ENCODE data around the gene FBN1. TPM values are rescaled to one million over a fixed set of nuclear protein-coding genes. Genes with fewer than 3 reads are reported as not detected.

FBN1 gene
- total RNA-seq, 4 donors from 2014 or later, result 13.0 to 28.0 (median 20.9) TPM

DNA sequence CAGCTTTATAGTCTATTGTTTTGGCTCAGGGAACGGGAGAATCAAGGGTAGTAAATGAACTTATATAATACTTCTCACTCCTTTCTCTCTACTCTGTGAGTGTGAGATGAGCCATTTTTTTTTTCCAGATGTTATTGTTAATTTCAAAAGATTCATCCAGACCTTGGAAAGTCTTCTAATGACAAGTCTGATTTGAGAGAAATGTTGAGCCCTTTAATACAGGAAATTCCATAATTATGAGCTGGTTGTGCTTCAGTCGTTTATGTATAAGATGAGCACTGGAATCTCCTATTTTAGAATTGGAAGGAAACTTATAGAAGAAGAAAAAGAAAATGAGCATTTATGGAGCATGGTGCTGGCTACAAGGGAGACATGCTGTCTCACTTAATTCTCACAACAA is 92.0 kb downstream of the FBN1 start:
- intact Hi-C loops (cut with DNase I; ENCODE audit: low total_unique reads), result no loop called here
- no peak overlapping the region for H3K27ac ChIP-seq
- TF ChIP-seq CTCF (IDR thresholded peaks at IDR 0.05 in 4 of 5, conservative IDR thresholded peaks at IDR 0.05 in 1 of 5) (no peak), POLR2A (IDR thresholded peaks at IDR 0.05) (no peak)

DNA sequence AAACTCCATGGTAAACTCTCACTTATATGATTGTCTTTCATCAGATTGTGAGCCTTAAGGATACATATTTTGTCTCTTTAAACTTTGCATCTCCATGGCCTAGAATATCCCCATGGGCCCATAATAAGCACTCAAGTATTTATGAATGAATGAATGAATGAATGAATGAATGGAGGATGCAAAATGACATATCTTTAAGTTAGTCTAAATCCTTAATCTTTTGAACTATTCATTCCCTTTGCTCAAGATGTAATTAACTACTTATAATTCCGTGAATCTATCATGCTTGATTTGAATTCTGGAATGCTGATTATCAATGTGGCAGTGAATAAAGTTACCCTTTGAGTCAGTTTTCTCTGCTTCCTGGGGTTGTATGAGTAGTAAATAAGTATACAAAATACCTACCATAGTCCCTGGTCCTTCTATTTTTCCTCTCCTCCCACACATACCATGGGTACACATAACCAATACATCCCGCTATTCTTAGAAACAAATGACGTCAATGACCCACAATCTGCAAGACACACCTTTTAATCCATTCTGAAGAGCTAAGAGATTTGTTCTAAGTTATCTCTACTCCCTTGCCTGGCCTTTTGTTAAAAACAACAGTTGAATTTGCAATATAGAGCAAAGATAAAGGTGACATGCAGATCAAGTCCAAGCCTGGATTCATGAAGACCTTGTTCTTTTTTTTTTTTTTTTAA is 94.5 kb downstream of the FBN1 start:
- in situ Hi-C loops (cut with MboI; ENCODE audit: low sequenced_read_pairs in 4 of 4) (no loop called here), intact Hi-C loops (cut with DNase I; ENCODE audit: low total_unique reads) (no loop called here)
- no peaks in the 10 kb centered on the region for H3K36me3 ChIP-seq
- H3K4me1 ChIP-seq, result no peaks in the 10 kb centered on the region
- ATAC-seq (no peak), DNase-seq (no peak)
- H3K4me3 ChIP-seq, result no peak overlapping the region
- H3K27me3 ChIP-seq, result no peaks in the 10 kb centered on the region
- no peak overlapping the region for H3K27ac ChIP-seq
- no peaks in the 10 kb centered on the region for H3K9me3 ChIP-seq
- TF ChIP-seq POLR2A (IDR thresholded peaks at IDR 0.05), result no peak
- TF ChIP-seq CTCF (IDR thresholded peaks at IDR 0.05 in 4 of 5, conservative IDR thresholded peaks at IDR 0.05 in 1 of 5), result no peak

More for the DNA sequence above, 92.0 kb downstream of the FBN1 start:
- ATAC-seq (no peak), DNase-seq (no peak)
- in situ Hi-C loops (cut with MboI; ENCODE audit: low sequenced_read_pairs in 4 of 4), result no loop called here
- Histone ChIP-seq H3K36me3 (no peaks in the 10 kb centered on the region), H3K4me1 (no peaks in the 10 kb centered on the region), H3K27me3 (no peaks in the 10 kb centered on the region), H3K9me3 (no peaks in the 10 kb centered on the region), H3K4me3 (no peak overlapping the region)

GRCh38 chr15:48548455-48548854 is 97.1 kb downstream of the FBN1 start:
- TF ChIP-seq CTCF (IDR thresholded peaks at IDR 0.05 in 4 of 5, conservative IDR thresholded peaks at IDR 0.05 in 1 of 5), result no peak
- intact Hi-C loops (cut with DNase I; ENCODE audit: low total_unique reads), result no loop called here

GRCh38 chr15:48547286-48547685 is 98.2 kb downstream of the FBN1 start:
- intact Hi-C loops (cut with DNase I; ENCODE audit: low total_unique reads), result no loop called here
- H3K27ac ChIP-seq, result no peak overlapping the region

More at GRCh38 chr15:48548455-48548854, 97.1 kb downstream of the FBN1 start:
- ATAC-seq (no peak), DNase-seq (no peak)
- in situ Hi-C loops (cut with MboI; ENCODE audit: low sequenced_read_pairs in 4 of 4), result no loop called here
- H3K27me3 ChIP-seq, result no peaks in the 10 kb centered on the region
- H3K36me3 ChIP-seq, result no peaks in the 10 kb centered on the region
- no peaks in the 10 kb centered on the region for H3K4me1 ChIP-seq
- H3K9me3 ChIP-seq, result peaks cover 0 to 4% (median 0%) of the 10 kb centered on the region in 3 donors
- no peak overlapping the region for H3K4me3 ChIP-seq
- no peak overlapping the region for H3K27ac ChIP-seq

More at GRCh38 chr15:48547286-48547685, 98.2 kb downstream of the FBN1 start:
- in situ Hi-C loops (cut with MboI; ENCODE audit: low sequenced_read_pairs in 4 of 4), result no loop called here
- no peaks in the 10 kb centered on the region for H3K36me3 ChIP-seq
- H3K27me3 ChIP-seq, result no peaks in the 10 kb centered on the region
- no peaks in the 10 kb centered on the region for H3K4me1 ChIP-seq
- H3K9me3 ChIP-seq, result peaks cover 0 to 4% (median 0%) of the 10 kb centered on the region in 3 donors
- no peak for ATAC-seq
- no peak for DNase-seq
- H3K4me3 ChIP-seq, result no peak overlapping the region
- TF ChIP-seq CTCF (IDR thresholded peaks at IDR 0.05 in 4 of 5, conservative IDR thresholded peaks at IDR 0.05 in 1 of 5), result no peak
- TF ChIP-seq POLR2A (IDR thresholded peaks at IDR 0.05), result no peak

Data from gastrocnemius medialis (tissue), 4 donors.